SK-N-SH (cell line): ENCODE data around the gene SMAP1. TPM values are rescaled to one million over a fixed set of nuclear protein-coding genes. Genes with fewer than 3 reads are reported as not detected.
"Not testable (repeated sequence)": the region's sequence is repeated elsewhere in the genome, so short reads cannot be mapped to it uniquely, and the experiment has no call there.

ENCODE experiments used
- CTCF ChIA-PET: fragments of 300-600, 350-600 bp; formaldehyde crosslinking; extraction: SDS; loops from one replicate; lab custom pipeline; 2021; lab: Yijun Ruan, JAX
- POLR2A ChIA-PET: fragments of 350-600 bp; sonication (Branson Sonifier 250); formaldehyde crosslinking; extraction: SDS; loops from one replicate; lab custom pipeline; 2020; ENCODE audit warnings: antibody characterized with exemption, inconsistent platforms; lab: Yijun Ruan, JAX
- DNase-seq: peaks from one replicate; pipeline ENCODE4 v3.0.0; 2012
- H2AFZ ChIP-seq: fragments of 200-600 bp; sonication (generic); 2 replicates; pipeline ENCODE4 v1.8.1; 2016; ENCODE audit warnings: antibody characterized with exemption, mild to moderate bottlenecking, low read depth
- H3F3A ChIP-seq: fragments of 200-600 bp; sonication (generic); replicated peaks from 2 replicates; pipeline ENCODE3; 2016; ENCODE audit warnings: antibody characterized with exemption, mild to moderate bottlenecking; ENCODE audit not compliant: insufficient read depth
- H3K27ac ChIP-seq, 2 experiments: fragments of 200-500 bp in 1 of 2; fragments of 200-600 bp in 1 of 2; sonication (Bioruptor generic) in 1 of 2; sonication (generic), shearing (Covaris generic) in 1 of 2; 2 replicates each; pipeline versions ENCODE4 v1.5.1 to v1.6.1; 2014 to 2016; ENCODE audit warnings: low read depth in 2 of 2, inconsistent platforms in 1 of 2, low read length in 1 of 2, mild to moderate bottlenecking in 1 of 2, mixed read lengths in 1 of 2
- H3K27me3 ChIP-seq: fragments of 200-600 bp; sonication (generic), shearing (Covaris generic); 2 replicates; pipeline ENCODE4 v1.6.1; 2016; ENCODE audit warnings: mixed run types; ENCODE audit not compliant: insufficient read depth
- H3K36me3 ChIP-seq, 2 experiments: fragments of 200-500 bp in 1 of 2; fragments of 200-600 bp in 1 of 2; sonication (Bioruptor generic) in 1 of 2; sonication (generic) in 1 of 2; replicated peaks in 1 of 2; 2 replicates each; pipeline versions ENCODE3 to v1.5.1; 2014 to 2016; ENCODE audit warnings: low read length in 1 of 2, mild to moderate bottlenecking in 1 of 2; ENCODE audit not compliant: insufficient read depth in 2 of 2, control insufficient read depth in 1 of 2
- H3K4me1 ChIP-seq, 2 experiments: fragments of 200-500 bp in 1 of 2; fragments of 200-600 bp in 1 of 2; sonication (Bioruptor generic) in 1 of 2; sonication (generic), shearing (Covaris generic) in 1 of 2; 2 replicates each; pipeline versions ENCODE4 v1.5.1 to v1.6.1; 2014 to 2016; ENCODE audit warnings: low read depth in 1 of 2, low read length in 1 of 2, mixed run types in 1 of 2; ENCODE audit not compliant: insufficient read depth in 2 of 2, control insufficient read depth in 1 of 2
- H3K4me2 ChIP-seq: fragments of 200-600 bp; sonication (generic), shearing (Covaris generic); 2 replicates; pipeline ENCODE4 v1.6.1; 2017; ENCODE audit warnings: mixed run types
- H3K4me3 ChIP-seq, 2 experiments: fragments of 200-500 bp in 1 of 2; fragments of 200-600 bp in 1 of 2; sonication (Bioruptor generic) in 1 of 2; sonication (generic), shearing (Covaris generic) in 1 of 2; 2 replicates each; pipeline versions ENCODE4 v1.5.1 to v1.8.1; 2014 to 2016; ENCODE audit warnings: low read depth in 2 of 2, inconsistent platforms in 1 of 2, low read length in 1 of 2, mild to moderate bottlenecking in 1 of 2, mixed read lengths in 1 of 2, moderate library complexity in 1 of 2
- H3K79me2 ChIP-seq: fragments of 200-600 bp; sonication (generic); 2 replicates; pipeline ENCODE4 v1.8.1; 2017; ENCODE audit warnings: mild to moderate bottlenecking; ENCODE audit not compliant: insufficient read depth
- H3K9ac ChIP-seq: fragments of 200-600 bp; sonication (generic); 2 replicates; pipeline ENCODE4 v1.6.1; 2017; ENCODE audit warnings: mixed run types
- H3K9me2 ChIP-seq: fragments of 200-600 bp; sonication (generic); 2 replicates; pipeline ENCODE4 v1.6.1; 2017; ENCODE audit warnings: mixed run types
- H3K9me3 ChIP-seq: fragments of 200-600 bp; sonication (generic); 2 replicates; pipeline ENCODE4 v1.6.1; 2017; ENCODE audit warnings: mixed run types, mild to moderate bottlenecking, moderate library complexity
- H4K20me1 ChIP-seq: fragments of 200-600 bp; sonication (generic); 2 replicates; pipeline ENCODE4 v1.6.1; 2017; ENCODE audit warnings: mild to moderate bottlenecking, mixed run types; ENCODE audit not compliant: insufficient read depth
- CHD2 ChIP-seq: fragments of 150-350 bp; IDR thresholded peaks from 2 replicates; pipeline ENCODE4 v1.6.1; 2018; ENCODE audit warnings: low read length; ENCODE audit not compliant: partially characterized antibody
- MEF2A ChIP-seq: IDR thresholded peaks from 2 replicates; pipeline ENCODE4 v1.4.0; 2012; ENCODE audit warnings: low read depth, borderline replicate concordance
- TAF1 ChIP-seq: IDR thresholded peaks from 2 replicates; pipeline ENCODE4 v1.6.1; 2012; ENCODE audit warnings: low read depth, mild to moderate bottlenecking, low read length, moderate library complexity, borderline replicate concordance
- TEAD4 ChIP-seq: IDR thresholded peaks from 2 replicates; pipeline ENCODE4 v1.4.0; 2012; ENCODE audit warnings: mild to moderate bottlenecking, borderline replicate concordance; ENCODE audit not compliant: insufficient read depth
- WGBS: methylation state at CpG from one replicate; pipeline ENCODE4 v1.1.6; 2017; ENCODE audit warnings: low lambda C conversion rate; 5-methylcytosine and 5-hydroxymethylcytosine counted together
- polyA plus RNA-seq, 3 experiments: library from polyadenylated mRNA; depleted of rRNA; stranded (reverse); fragments of >200 nt; gene quantifications; 2 replicates each; pipeline ENCODE4 v1.2.3, GENCODE V29; 2012
- TF ChIP-seq, protein P1 (sequence below): IDR thresholded peaks from 2 replicates; pipeline ENCODE4 v1.6.1; 2012; ENCODE audit warnings: mild to moderate bottlenecking, low read depth, low read length, moderate library complexity

SMAP1 gene
- polyA plus RNA-seq, 1 of the 3 experiments (the other 2 are of a cell fraction), result 12.6 TPM

DNA sequence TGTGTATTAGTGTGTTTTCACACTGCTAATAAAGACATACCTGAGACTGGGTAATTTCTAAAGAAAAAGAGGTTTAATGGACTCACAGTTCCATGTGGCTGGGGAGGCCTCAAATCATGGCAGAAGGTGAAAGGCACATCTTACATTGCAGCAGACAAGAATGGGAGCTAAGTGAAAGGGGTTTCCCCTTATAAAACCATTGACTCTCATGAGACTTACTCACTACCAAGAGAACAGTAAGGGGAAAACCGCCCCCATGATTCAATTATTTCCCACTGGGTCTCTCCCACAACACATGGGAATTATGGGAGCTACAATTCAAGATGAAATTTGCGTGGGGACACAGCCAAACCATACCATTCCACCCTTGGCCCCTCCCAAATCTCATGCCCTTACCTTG, 73.1 kb downstream of the SMAP1 start:
- H3F3A ChIP-seq, DNase-seq, H3K27me3 ChIP-seq, H3K79me2 ChIP-seq, H3K27ac ChIP-seq, H3K9me2 ChIP-seq, H3K9ac ChIP-seq, H3K9me3 ChIP-seq, H3K36me3 ChIP-seq, H3K4me2 ChIP-seq, H3K4me1 ChIP-seq, POLR2A ChIA-PET, H2AFZ ChIP-seq, H3K4me3 ChIP-seq, H4K20me1 ChIP-seq: not testable (repeated sequence)
- 91% methylated on average over 2 of the region's 2 CpGs for WGBS
- CTCF ChIA-PET, result interaction anchor here (0.9 to 1.3 kb wide), 2 partner anchors 34 to 215 kb away, joined by 3 to 6 read pairs; no protein-coding TSS in a partner anchor

DNA sequence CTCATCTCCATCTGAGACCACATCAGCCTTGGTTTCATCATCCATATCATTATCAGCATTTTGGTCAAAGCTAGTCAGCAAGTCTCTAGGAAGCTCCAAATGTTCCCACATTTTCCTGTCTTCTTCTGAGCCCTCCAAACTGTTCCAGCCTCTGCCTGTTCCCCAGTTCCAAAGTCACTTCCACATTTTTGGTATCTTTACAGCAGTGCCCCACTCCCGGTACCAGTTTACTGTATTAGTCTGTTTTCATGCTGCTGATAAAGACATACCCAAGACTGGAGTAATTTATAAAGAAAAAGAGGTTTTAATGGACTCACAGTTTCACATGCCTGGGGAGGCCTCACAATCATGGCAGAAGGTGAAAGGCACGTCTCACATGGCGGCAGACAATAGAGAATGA, 74.8 kb downstream of the SMAP1 start:
- WGBS, result 97% methylated on average over 3 of the region's 3 CpGs
- H4K20me1 ChIP-seq, CTCF ChIA-PET, H3F3A ChIP-seq, H3K79me2 ChIP-seq, H3K36me3 ChIP-seq, DNase-seq, POLR2A ChIA-PET, H3K9ac ChIP-seq, H3K4me1 ChIP-seq, H3K4me2 ChIP-seq, H3K4me3 ChIP-seq, H3K9me3 ChIP-seq, H3K9me2 ChIP-seq, H3K27me3 ChIP-seq, H3K27ac ChIP-seq, H2AFZ ChIP-seq: not testable (repeated sequence)

DNA sequence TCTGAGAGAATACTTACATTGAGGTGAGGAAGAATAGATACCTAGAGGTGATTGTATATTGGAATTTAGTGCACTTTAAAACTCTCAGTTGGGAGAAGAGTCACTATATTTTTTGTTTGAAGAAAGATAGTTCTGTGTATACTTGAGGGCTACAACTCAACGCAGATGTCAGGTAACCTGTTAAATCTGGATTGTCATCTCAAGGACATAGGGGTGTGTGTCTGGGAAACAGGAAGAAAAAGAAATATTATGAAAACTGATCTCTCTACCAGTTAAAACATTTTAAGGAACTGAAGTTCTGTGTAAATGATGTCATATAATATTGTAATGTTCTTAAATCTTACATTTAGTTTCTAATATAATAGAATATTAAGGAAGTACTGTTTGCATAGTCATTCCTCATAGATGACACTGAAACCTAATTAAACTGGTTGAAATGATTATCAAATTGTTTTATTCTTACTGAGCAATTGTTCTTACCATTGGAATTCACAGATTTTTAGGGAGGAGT, 86.2 kb downstream of the SMAP1 start:
- H3K9me3 ChIP-seq, result no peaks in the 10 kb centered on the region
- H3F3A ChIP-seq, result no peaks in the 10 kb centered on the region
- no peak overlapping the region for H3K27ac ChIP-seq
- H3K9me2 ChIP-seq, result no peaks in the 10 kb centered on the region
- no peaks in the 10 kb centered on the region for H4K20me1 ChIP-seq
- no peak overlapping the region for H3K9ac ChIP-seq
- no peak overlapping the region for H3K4me3 ChIP-seq
- 91% methylated on average over 1 of the region's 1 CpG for WGBS
- TF ChIP-seq TEAD4 (no peak), CHD2 (no peak), MEF2A (no peak), TAF1 (no peak)
- TF ChIP-seq, protein P1, sequence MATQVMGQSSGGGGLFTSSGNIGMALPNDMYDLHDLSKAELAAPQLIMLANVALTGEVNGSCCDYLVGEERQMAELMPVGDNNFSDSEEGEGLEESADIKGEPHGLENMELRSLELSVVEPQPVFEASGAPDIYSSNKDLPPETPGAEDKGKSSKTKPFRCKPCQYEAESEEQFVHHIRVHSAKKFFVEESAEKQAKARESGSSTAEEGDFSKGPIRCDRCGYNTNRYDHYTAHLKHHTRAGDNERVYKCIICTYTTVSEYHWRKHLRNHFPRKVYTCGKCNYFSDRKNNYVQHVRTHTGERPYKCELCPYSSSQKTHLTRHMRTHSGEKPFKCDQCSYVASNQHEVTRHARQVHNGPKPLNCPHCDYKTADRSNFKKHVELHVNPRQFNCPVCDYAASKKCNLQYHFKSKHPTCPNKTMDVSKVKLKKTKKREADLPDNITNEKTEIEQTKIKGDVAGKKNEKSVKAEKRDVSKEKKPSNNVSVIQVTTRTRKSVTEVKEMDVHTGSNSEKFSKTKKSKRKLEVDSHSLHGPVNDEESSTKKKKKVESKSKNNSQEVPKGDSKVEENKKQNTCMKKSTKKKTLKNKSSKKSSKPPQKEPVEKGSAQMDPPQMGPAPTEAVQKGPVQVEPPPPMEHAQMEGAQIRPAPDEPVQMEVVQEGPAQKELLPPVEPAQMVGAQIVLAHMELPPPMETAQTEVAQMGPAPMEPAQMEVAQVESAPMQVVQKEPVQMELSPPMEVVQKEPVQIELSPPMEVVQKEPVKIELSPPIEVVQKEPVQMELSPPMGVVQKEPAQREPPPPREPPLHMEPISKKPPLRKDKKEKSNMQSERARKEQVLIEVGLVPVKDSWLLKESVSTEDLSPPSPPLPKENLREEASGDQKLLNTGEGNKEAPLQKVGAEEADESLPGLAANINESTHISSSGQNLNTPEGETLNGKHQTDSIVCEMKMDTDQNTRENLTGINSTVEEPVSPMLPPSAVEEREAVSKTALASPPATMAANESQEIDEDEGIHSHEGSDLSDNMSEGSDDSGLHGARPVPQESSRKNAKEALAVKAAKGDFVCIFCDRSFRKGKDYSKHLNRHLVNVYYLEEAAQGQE, result no peak
- no peaks in the 10 kb centered on the region for H3K79me2 ChIP-seq
- no peak for DNase-seq
- H2AFZ ChIP-seq, result no peak overlapping the region
- peaks cover 7 to 13% of the 10 kb centered on the region in 2 experiments for H3K36me3 ChIP-seq
- no peaks in the 10 kb centered on the region for H3K27me3 ChIP-seq
- ChIA-PET POLR2A (no interaction called here), CTCF (interaction anchor here (1.3 kb wide), 1 partner anchor 130 kb away, joined by 3 read pairs; no protein-coding TSS in a partner anchor)
- no peak overlapping the region for H3K4me2 ChIP-seq
- no peaks in the 10 kb centered on the region; a peak in 1 of 4 replicates for H3K4me1 ChIP-seq
